ENCODE results near the gene PDGFA. TPM values are rescaled to one million over a fixed set of nuclear protein-coding genes. Genes with fewer than 3 reads are reported as not detected.

PDGFA gene
- total and polyA plus RNA-seq, 5 donors, result 18.3 to 44.3 (median 33.0) TPM

DNA sequence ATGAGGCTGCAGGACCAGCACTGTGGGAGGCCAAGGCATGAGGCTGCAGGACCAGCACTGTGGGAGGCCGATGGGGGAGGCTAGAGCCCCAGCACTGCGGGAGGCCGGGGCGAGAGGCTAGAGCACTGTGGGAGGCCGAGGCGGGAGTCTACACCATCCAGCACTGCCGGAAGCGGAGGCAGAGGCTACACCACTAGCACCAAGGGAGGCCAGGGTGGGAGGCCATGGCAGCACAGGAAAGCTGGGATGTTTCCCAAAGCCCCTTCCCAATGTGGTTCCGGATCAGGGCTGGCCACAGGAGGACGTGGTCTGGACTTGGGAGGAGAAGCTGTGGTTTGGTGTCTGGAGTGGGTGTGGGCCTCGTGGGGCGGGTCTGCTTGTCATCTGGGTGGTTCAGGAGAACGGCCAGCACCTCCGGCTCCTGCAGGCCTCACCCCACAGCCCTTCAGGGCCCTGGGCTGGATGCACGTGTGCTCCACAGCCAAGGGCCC lies 43.6 kb downstream of the PDGFA start:
- WGBS, result 92% methylated on average over 15 of the region's 15 CpGs

DNA sequence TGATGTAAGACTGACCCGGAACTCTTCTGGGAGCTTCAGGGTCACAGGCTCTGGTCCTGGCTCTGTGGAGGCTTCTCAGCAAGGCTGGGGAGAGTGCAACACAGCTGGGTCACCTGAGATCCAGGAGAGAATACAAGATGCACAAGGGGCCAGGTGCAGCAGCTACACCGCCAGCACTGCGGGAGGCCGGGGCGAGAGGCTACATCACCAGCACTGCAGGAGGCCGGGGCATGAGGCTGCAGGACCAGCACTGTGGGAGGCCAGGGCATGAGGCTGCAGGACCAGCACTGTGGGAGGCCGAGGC lies 44.3 kb downstream of the PDGFA start:
- no peaks in the 10 kb centered on the region for H3K9me3 ChIP-seq (ENCODE audit: control insufficient read depth, low read length)
- peak in 1 of 3 donors; percentile 28 for DNase-seq
- H3K4me3 ChIP-seq (ENCODE audit: low read length), result no peak overlapping the region
- 99% methylated on average over 6 of the region's 7 CpGs for WGBS
- ATAC-seq, result no peak
- intact Hi-C loops (cut with DNase I), result no loop called here
- peaks cover 4% of the 10 kb centered on the region for H3K4me1 ChIP-seq (ENCODE audit: control insufficient read depth, insufficient read depth, low read length)
- no peaks in the 10 kb centered on the region for H3K27me3 ChIP-seq (ENCODE audit: control insufficient read depth, insufficient read depth)
- no peak overlapping the region for H3K27ac ChIP-seq (ENCODE audit: low read length)

More for the DNA sequence above, 43.6 kb downstream of the PDGFA start:
- peaks cover 4% of the 10 kb centered on the region for H3K4me1 ChIP-seq (ENCODE audit: control insufficient read depth, insufficient read depth, low read length)
- no peaks in the 10 kb centered on the region for H3K27me3 ChIP-seq (ENCODE audit: control insufficient read depth, insufficient read depth)
- H3K9me3 ChIP-seq (ENCODE audit: control insufficient read depth, low read length), result no peaks in the 10 kb centered on the region
- intact Hi-C loops (cut with DNase I), result no loop called here
- H3K27ac ChIP-seq (ENCODE audit: low read length), result no peak overlapping the region
- DNase-seq (peak in 1 of 3 donors; percentile 43), ATAC-seq (no peak)
- no peak overlapping the region for H3K4me3 ChIP-seq (ENCODE audit: low read length)

- H3K4me3 ChIP-seq (ENCODE audit: low read length), result no peak overlapping the region
- no peak for ATAC-seq
- WGBS, result 80% methylated on average over 23 of the region's 23 CpGs
- H3K27ac ChIP-seq (ENCODE audit: low read length), result no peak overlapping the region
- H3K9me3 ChIP-seq (ENCODE audit: control insufficient read depth, low read length), result no peaks in the 10 kb centered on the region
- peaks cover 4% of the 10 kb centered on the region for H3K4me1 ChIP-seq (ENCODE audit: control insufficient read depth, insufficient read depth, low read length)
- H3K27me3 ChIP-seq (ENCODE audit: control insufficient read depth, insufficient read depth), result no peaks in the 10 kb centered on the region
- intact Hi-C loops (cut with DNase I), result no loop called here
- DNase-seq, result peak in 2 of 3 donors; percentile 32 to 36
Observed at GRCh38 chr7:474605-475424, 44.8 kb downstream of the PDGFA start.

GRCh38 chr7:473870-474604 lies 45.6 kb downstream of the PDGFA start:
- intact Hi-C loops (cut with DNase I), result no loop called here
- ATAC-seq, result no peak
- Histone ChIP-seq H3K9me3 (ENCODE audit: control insufficient read depth, low read length) (no peaks in the 10 kb centered on the region), H3K4me3 (ENCODE audit: low read length) (no peak overlapping the region), H3K27me3 (ENCODE audit: control insufficient read depth, insufficient read depth) (no peaks in the 10 kb centered on the region), H3K4me1 (ENCODE audit: control insufficient read depth, insufficient read depth, low read length) (peaks cover 4% of the 10 kb centered on the region), H3K27ac (ENCODE audit: low read length) (no peak overlapping the region)
- WGBS, result 86% methylated on average over 14 of the region's 14 CpGs
- peak in 1 of 3 donors; percentile 35 for DNase-seq

GRCh38 chr7:473211-473734 lies 46.4 kb downstream of the PDGFA start:
- H3K4me3 ChIP-seq (ENCODE audit: low read length), result no peak overlapping the region
- DNase-seq (peak in 2 of 3 donors; percentile 42 to 50), ATAC-seq (no peak)
- H3K27me3 ChIP-seq (ENCODE audit: control insufficient read depth, insufficient read depth), result no peaks in the 10 kb centered on the region
- H3K4me1 ChIP-seq (ENCODE audit: control insufficient read depth, insufficient read depth, low read length), result peaks cover 4% of the 10 kb centered on the region
- 89% methylated on average over 18 of the region's 18 CpGs for WGBS
- intact Hi-C loops (cut with DNase I), result no loop called here
- no peak overlapping the region for H3K27ac ChIP-seq (ENCODE audit: low read length)
- no peaks in the 10 kb centered on the region for H3K9me3 ChIP-seq (ENCODE audit: control insufficient read depth, low read length)

DNA sequence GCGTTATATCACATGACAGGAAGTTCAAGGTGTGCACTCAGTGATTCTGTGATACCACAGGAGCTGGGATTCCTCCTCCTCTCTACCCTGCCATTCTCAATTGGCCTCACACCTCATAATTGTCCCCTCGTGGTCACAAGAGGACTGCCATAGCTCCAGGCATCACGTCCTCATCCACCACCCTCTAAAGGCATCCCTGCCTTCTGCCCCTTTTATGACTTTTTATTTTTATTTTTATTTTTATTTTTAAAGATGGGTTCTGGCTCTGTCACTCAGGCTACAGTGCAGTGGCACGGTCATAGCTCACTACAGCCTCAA lies 47.0 kb downstream of the PDGFA start:
- ATAC-seq (no peak), DNase-seq (peak in 1 of 3 donors; percentile 3)
- Histone ChIP-seq H3K4me3 (ENCODE audit: low read length) (no peak overlapping the region), H3K27ac (ENCODE audit: low read length) (no peak overlapping the region), H3K9me3 (ENCODE audit: control insufficient read depth, low read length) (no peaks in the 10 kb centered on the region), H3K27me3 (ENCODE audit: control insufficient read depth, insufficient read depth) (no peaks in the 10 kb centered on the region), H3K4me1 (ENCODE audit: control insufficient read depth, insufficient read depth, low read length) (peaks cover 4% of the 10 kb centered on the region)
- intact Hi-C loops (cut with DNase I), result no loop called here
- WGBS, result 95% methylated on average over 4 of the region's 4 CpGs

DNA sequence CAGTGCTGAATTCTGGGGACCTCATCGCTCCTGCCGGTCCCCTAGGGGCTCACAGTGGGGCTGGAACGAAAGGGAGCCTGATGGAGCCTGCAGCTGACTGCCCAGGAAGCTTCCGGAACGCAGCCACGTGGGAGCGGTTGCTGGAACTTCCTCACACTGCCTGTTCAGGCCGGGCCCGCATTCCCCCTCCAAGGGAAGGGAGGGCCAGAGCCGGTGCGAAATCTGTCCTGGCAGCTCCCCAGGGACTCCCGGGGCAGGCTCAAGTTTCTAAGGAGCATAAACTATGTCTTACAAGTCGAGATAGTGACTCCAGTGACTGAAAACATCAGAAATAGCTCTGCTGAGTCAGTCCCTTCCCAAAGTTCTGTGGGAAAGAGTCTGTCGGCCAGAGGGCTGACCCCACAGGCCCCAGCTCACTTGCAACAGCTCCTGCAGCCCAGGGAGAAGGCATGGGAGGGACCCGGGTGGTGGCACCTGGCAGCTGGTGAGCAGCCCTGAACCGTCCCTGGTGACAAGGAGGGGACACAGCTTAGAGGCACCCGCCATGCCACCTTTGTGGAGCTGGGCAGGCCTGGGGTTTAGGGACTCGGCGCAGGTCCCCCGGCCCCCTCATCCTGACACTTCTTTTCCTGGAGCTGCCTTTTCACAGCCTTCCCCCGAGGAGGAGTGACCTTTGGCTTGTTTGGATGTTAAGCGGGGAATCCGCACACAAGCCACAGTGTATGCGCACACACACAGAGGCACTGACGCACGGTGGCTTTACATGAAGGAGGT lies 47.6 kb downstream of the PDGFA start:
- DNase-seq (peak; percentile 83 to 92 (median 89)), ATAC-seq (peak; percentile 82 to 87)
- Histone ChIP-seq H3K4me3 (ENCODE audit: low read length) (no peak overlapping the region), H3K4me1 (ENCODE audit: control insufficient read depth, insufficient read depth, low read length) (peaks cover 4% of the 10 kb centered on the region), H3K27ac (ENCODE audit: low read length) (no peak overlapping the region), H3K9me3 (ENCODE audit: control insufficient read depth, low read length) (no peaks in the 10 kb centered on the region), H3K27me3 (ENCODE audit: control insufficient read depth, insufficient read depth) (no peaks in the 10 kb centered on the region)
- WGBS, result 43% methylated on average over 26 of the region's 26 CpGs
- intact Hi-C loops (cut with DNase I), result no loop called here

DNA sequence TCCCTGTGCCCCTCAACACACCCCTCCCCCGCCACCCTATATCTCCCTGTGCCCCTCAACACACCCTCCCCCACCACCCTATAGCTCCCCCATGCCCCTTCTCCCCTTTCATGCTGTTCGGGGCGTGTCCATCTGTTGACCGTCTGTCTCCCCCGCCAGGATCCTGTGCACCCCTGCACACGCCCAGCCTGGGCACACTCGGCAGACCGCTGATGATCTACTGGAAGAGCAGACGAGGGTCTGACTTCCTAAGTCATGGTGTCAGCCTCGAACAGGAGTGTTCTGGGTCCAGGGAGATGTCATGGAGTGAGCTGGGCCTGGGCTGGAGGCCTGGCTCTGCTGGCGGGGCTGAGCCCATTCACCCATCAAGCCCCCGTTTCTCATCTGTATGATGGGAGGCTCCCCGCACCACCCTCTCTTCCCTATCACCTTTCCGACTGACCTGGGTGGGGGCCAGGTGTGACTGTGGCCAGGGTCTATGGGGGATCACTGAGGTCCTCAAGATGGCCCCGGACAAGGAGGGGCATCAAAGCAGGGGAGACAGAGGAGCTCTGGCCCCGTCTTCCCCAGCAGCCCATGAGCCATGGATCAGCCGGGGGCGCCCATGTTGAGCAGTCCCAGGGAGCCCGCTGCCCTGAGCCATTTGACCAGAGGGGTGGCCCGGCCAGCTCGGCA lies 48.3 kb downstream of the PDGFA start:
- intact Hi-C loops (cut with DNase I), result no loop called here
- no peaks in the 10 kb centered on the region for H3K27me3 ChIP-seq (ENCODE audit: control insufficient read depth, insufficient read depth)
- H3K27ac ChIP-seq (ENCODE audit: low read length), result no peak overlapping the region
- ATAC-seq (no peak), DNase-seq (peak in 1 of 3 donors; percentile 23)
- no peak overlapping the region for H3K4me3 ChIP-seq (ENCODE audit: low read length)
- 71% methylated on average over 20 of the region's 21 CpGs for WGBS
- H3K9me3 ChIP-seq (ENCODE audit: control insufficient read depth, low read length), result no peaks in the 10 kb centered on the region
- peaks cover 4% of the 10 kb centered on the region for H3K4me1 ChIP-seq (ENCODE audit: control insufficient read depth, insufficient read depth, low read length)

- no peaks in the 10 kb centered on the region for H3K27me3 ChIP-seq (ENCODE audit: control insufficient read depth, insufficient read depth)
- H3K9me3 ChIP-seq (ENCODE audit: control insufficient read depth, low read length), result no peaks in the 10 kb centered on the region
- no peak overlapping the region for H3K4me3 ChIP-seq (ENCODE audit: low read length)
- H3K27ac ChIP-seq (ENCODE audit: low read length), result no peak overlapping the region
- intact Hi-C loops (cut with DNase I), result no loop called here
- 88% methylated on average over 17 of the region's 17 CpGs for WGBS
- DNase-seq (peak in 2 of 3 donors; percentile 24), ATAC-seq (no peak)
- H3K4me1 ChIP-seq (ENCODE audit: control insufficient read depth, insufficient read depth, low read length), result peaks cover 4% of the 10 kb centered on the region
Observed at GRCh38 chr7:469563-469961, 50.1 kb downstream of the PDGFA start.

GRCh38 chr7:468681-469562 lies 50.7 kb downstream of the PDGFA start:
- H3K27me3 ChIP-seq (ENCODE audit: control insufficient read depth, insufficient read depth), result no peaks in the 10 kb centered on the region
- WGBS, result 62% methylated on average over 16 of the region's 16 CpGs
- no peak for ATAC-seq

More at GRCh38 chr7:468681-469562, 50.7 kb downstream of the PDGFA start:
- Histone ChIP-seq H3K9me3 (ENCODE audit: control insufficient read depth, low read length) (no peaks in the 10 kb centered on the region), H3K4me3 (ENCODE audit: low read length) (no peak overlapping the region), H3K4me1 (ENCODE audit: control insufficient read depth, insufficient read depth, low read length) (peaks cover 4% of the 10 kb centered on the region), H3K27ac (ENCODE audit: low read length) (no peak overlapping the region)
- DNase-seq, result peak in 2 of 3 donors; percentile 19 to 23
- intact Hi-C loops (cut with DNase I), result no loop called here

All from right cardiac atrium (tissue), 5 donors.